HFFc6 (cell line): ENCODE data around the gene RANBP1. TPM values are rescaled to one million over a fixed set of nuclear protein-coding genes. Genes with fewer than 3 reads are reported as not detected.
A peak's percentile ranks its signal among the peaks of the same experiment; 100 is the strongest.

Experiments
- DNase-seq: peaks from one replicate; pipeline ENCODE4 v3.0.0-alpha.2; 2018
- H3K27ac Mint-ChIP-seq: 2 replicates; pipeline ENCODE4 v1.8.0; 2020; ENCODE audit warnings: mild to moderate bottlenecking, mixed read lengths
- H3K27me3 Mint-ChIP-seq: 2 replicates; pipeline ENCODE4 v1.8.0; 2021; ENCODE audit warnings: mild to moderate bottlenecking, moderate library complexity, mixed read lengths; ENCODE audit not compliant: insufficient read depth
- H3K36me3 Mint-ChIP-seq: 2 replicates; pipeline ENCODE4 v1.8.0; 2021; ENCODE audit warnings: low read depth, mixed read lengths
- H3K4me1 Mint-ChIP-seq: 2 replicates; pipeline ENCODE4 v1.8.0; 2020; ENCODE audit warnings: low read depth, mixed read lengths
- H3K4me3 Mint-ChIP-seq: 2 replicates; pipeline ENCODE4 v1.8.0; 2020; ENCODE audit warnings: mild to moderate bottlenecking, moderate library complexity, mixed read lengths
- H3K9me3 Mint-ChIP-seq: 2 replicates; pipeline ENCODE4 v1.8.0; 2020; ENCODE audit warnings: mild to moderate bottlenecking, mixed read lengths
- CTCF ChIP-seq: fragments of 200-600 bp; sonication (generic); IDR thresholded peaks from 2 replicates; pipeline ENCODE4 v1.5.0; 2021; ENCODE audit warnings: antibody characterized with exemption, mild to moderate bottlenecking
- total RNA-seq, 6 experiments: library from RNA; stranded (reverse); fragmentation: NEBNext Ultra II Directional; extraction: Animal tissue kit (Norgen Biotek cat#: 25700); gene quantifications; 2 replicates in 1 of 6; 3 replicates in 5 of 6; pipeline ENCODE4 v1.2.3, GENCODE V29; 2021

RANBP1 gene
- total RNA-seq, 6 experiments from 2014 or later, result 177 to 231 (median 226) TPM

- Mint-ChIP-seq H3K36me3 (peaks cover 14% of the 10 kb centered on the region), H3K9me3 (no peaks in the 10 kb centered on the region), H3K4me3 (no peak overlapping the region), H3K4me1 (peaks cover 5% of the 10 kb centered on the region), H3K27me3 (peaks cover 4% of the 10 kb centered on the region), H3K27ac (peak overlapping the region; percentile 36)
- peak; percentile 77 for TF ChIP-seq CTCF
- DNase-seq, result peak; percentile 19
Measured at GRCh38 chr22:20111045-20111688, 4.7 kb upstream of the RANBP1 start.

- peaks cover 5% of the 10 kb centered on the region for H3K4me1 Mint-ChIP-seq
- H3K27ac Mint-ChIP-seq, result peak overlapping the region; percentile 7; the same call in 1 of the 2 replicates
- no peak for TF ChIP-seq CTCF
- H3K4me3 Mint-ChIP-seq, result no peak overlapping the region
- H3K27me3 Mint-ChIP-seq, result peaks cover 4% of the 10 kb centered on the region
- peaks cover 14% of the 10 kb centered on the region for H3K36me3 Mint-ChIP-seq
- no peaks in the 10 kb centered on the region for H3K9me3 Mint-ChIP-seq
- DNase-seq, result no peak
Measured at GRCh38 chr22:20111689-20112622, 3.9 kb upstream of the RANBP1 start.

- H3K36me3 Mint-ChIP-seq, result peaks cover 14% of the 10 kb centered on the region
Measured at GRCh38 chr22:20112623-20113511, 3.0 kb upstream of the RANBP1 start.

GRCh38 chr22:20113551-20114310 lies 2.2 kb upstream of the RANBP1 start:
- H3K36me3 Mint-ChIP-seq, result peaks cover 15% of the 10 kb centered on the region
- peaks cover 10% of the 10 kb centered on the region for H3K4me1 Mint-ChIP-seq
- no peak overlapping the region for H3K4me3 Mint-ChIP-seq
- no peaks in the 10 kb centered on the region for H3K9me3 Mint-ChIP-seq
- DNase-seq, result no peak
- no peak for TF ChIP-seq CTCF
- H3K27me3 Mint-ChIP-seq, result peaks cover 6% of the 10 kb centered on the region
- H3K27ac Mint-ChIP-seq, result peak overlapping the region; percentile 14; the same call in 1 of the 2 replicates

More at GRCh38 chr22:20112623-20113511, 3.0 kb upstream of the RANBP1 start:
- Mint-ChIP-seq H3K27me3 (peaks cover 3% of the 10 kb centered on the region), H3K4me3 (no peak overlapping the region), H3K9me3 (no peaks in the 10 kb centered on the region), H3K27ac (no peak overlapping the region), H3K4me1 (peaks cover 5% of the 10 kb centered on the region)
- DNase-seq, result no peak
- no peak for TF ChIP-seq CTCF
